Osteoblast (primary cell): ENCODE measurements around the gene CELF5. TPM values are rescaled to one million over a fixed set of nuclear protein-coding genes. Genes with fewer than 3 reads are reported as not detected.

Experiments used
- DNase-seq: peaks from one replicate; pipeline ENCODE4 v3.0.0; 2011; ENCODE audit warnings: low spot score, mixed read lengths; ENCODE audit not compliant: insufficient read length; ENCODE audit errors: missing footprints
- H2AFZ ChIP-seq: 2 replicates; pipeline ENCODE4 v1.6.0; 2011; ENCODE audit warnings: mild to moderate bottlenecking, low read length
- H3K27ac ChIP-seq: 2 replicates; pipeline ENCODE4 v1.5.1; 2011; ENCODE audit warnings: mild to moderate bottlenecking, low read depth, low read length, moderate library complexity
- H3K27me3 ChIP-seq: 2 replicates; pipeline ENCODE4 v1.6.0; 2012; ENCODE audit warnings: mild to moderate bottlenecking, control low read depth, inconsistent platforms, low read length, moderate library complexity; ENCODE audit not compliant: insufficient read depth
- H3K36me3 ChIP-seq: 2 replicates; pipeline ENCODE4 v1.5.1; 2011; ENCODE audit warnings: mild to moderate bottlenecking, low read length, control low read depth, moderate library complexity; ENCODE audit not compliant: insufficient read depth
- H3K4me1 ChIP-seq: 2 replicates; pipeline ENCODE4 v1.5.1; 2011; ENCODE audit warnings: mild to moderate bottlenecking, low read length, control low read depth, moderate library complexity; ENCODE audit not compliant: insufficient read depth
- H3K4me2 ChIP-seq: 2 replicates; pipeline ENCODE4 v1.6.0; 2011; ENCODE audit warnings: mild to moderate bottlenecking, low read length; ENCODE audit not compliant: insufficient read depth
- H3K4me3 ChIP-seq: fragments of 200-600 bp; sonication (generic); 3 replicates; pipeline ENCODE4 v1.5.1; 2012; ENCODE audit warnings: mild to moderate bottlenecking, low read length, inconsistent platforms; ENCODE audit not compliant: insufficient read depth
- H3K79me2 ChIP-seq: 2 replicates; pipeline ENCODE4 v1.6.0; 2012; ENCODE audit warnings: mild to moderate bottlenecking, low read length, control low read depth, inconsistent platforms; ENCODE audit not compliant: insufficient read depth
- H3K9me3 ChIP-seq: 2 replicates; pipeline ENCODE4 v1.5.1; 2011; ENCODE audit warnings: low read depth, low read length, control low read depth
- H4K20me1 ChIP-seq: 2 replicates; pipeline ENCODE4 v1.6.0; 2012; ENCODE audit warnings: mild to moderate bottlenecking, low read length, control low read depth; ENCODE audit not compliant: insufficient read depth
- total RNA-seq: library from RNA; depleted of rRNA; stranded (reverse); fragments of >200 nt; gene quantifications from 2 replicates; pipeline ENCODE4 v1.2.3, GENCODE V29; 2012
- TF ChIP-seq, protein P1 (sequence below): IDR thresholded peaks from 2 replicates; pipeline ENCODE4 v1.5.1; 2011; ENCODE audit warnings: mild to moderate bottlenecking, low read depth, low read length, moderate library complexity; ENCODE audit errors: extremely low read depth

The CELF5 gene
- total RNA-seq, 1 donor: not detected

DNA sequence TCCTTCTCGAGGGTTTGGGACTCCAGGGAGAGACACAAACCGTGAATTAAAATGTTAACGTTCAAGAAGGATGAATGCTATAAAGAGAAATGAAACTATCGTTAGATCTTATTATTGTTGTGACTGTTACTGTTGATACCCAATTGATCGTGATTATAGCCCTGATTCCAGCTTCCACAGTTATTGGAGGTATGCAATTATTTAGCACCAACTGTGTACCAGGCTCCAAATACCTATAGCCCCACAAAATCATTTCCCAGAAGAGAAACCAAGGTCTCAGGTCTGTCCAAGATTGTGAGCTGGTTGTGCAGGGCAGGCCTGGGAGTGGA is 111.9 kb downstream of the CELF5 start:
- Histone ChIP-seq H3K4me3 (peak overlapping the region; percentile 29), H3K4me2 (peak overlapping the region; percentile 50), H2AFZ (peak overlapping the region; percentile 77), H4K20me1 (no peaks in the 10 kb centered on the region), H3K36me3 (no peaks in the 10 kb centered on the region), H3K79me2 (no peaks in the 10 kb centered on the region), H3K4me1 (peaks cover 25% of the 10 kb centered on the region), H3K9me3 (no peaks in the 10 kb centered on the region), H3K27ac (peak overlapping the region; percentile 65), H3K27me3 (no peaks in the 10 kb centered on the region)
- DNase-seq: no peak
- TF ChIP-seq, protein P1, sequence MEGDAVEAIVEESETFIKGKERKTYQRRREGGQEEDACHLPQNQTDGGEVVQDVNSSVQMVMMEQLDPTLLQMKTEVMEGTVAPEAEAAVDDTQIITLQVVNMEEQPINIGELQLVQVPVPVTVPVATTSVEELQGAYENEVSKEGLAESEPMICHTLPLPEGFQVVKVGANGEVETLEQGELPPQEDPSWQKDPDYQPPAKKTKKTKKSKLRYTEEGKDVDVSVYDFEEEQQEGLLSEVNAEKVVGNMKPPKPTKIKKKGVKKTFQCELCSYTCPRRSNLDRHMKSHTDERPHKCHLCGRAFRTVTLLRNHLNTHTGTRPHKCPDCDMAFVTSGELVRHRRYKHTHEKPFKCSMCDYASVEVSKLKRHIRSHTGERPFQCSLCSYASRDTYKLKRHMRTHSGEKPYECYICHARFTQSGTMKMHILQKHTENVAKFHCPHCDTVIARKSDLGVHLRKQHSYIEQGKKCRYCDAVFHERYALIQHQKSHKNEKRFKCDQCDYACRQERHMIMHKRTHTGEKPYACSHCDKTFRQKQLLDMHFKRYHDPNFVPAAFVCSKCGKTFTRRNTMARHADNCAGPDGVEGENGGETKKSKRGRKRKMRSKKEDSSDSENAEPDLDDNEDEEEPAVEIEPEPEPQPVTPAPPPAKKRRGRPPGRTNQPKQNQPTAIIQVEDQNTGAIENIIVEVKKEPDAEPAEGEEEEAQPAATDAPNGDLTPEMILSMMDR: no peak

- TF ChIP-seq, protein P1: no peak
- peaks cover 25% of the 10 kb centered on the region for H3K4me1 ChIP-seq
- peak overlapping the region; percentile 53 for H3K27ac ChIP-seq
- peak overlapping the region; percentile 29 for H3K4me3 ChIP-seq
- H3K9me3 ChIP-seq: no peaks in the 10 kb centered on the region
- H3K79me2 ChIP-seq: no peaks in the 10 kb centered on the region
- peak; percentile 87 for DNase-seq
- no peaks in the 10 kb centered on the region for H3K27me3 ChIP-seq
- no peaks in the 10 kb centered on the region for H4K20me1 ChIP-seq
- no peaks in the 10 kb centered on the region for H3K36me3 ChIP-seq
- H3K4me2 ChIP-seq: peak overlapping the region; percentile 50
- peak overlapping the region; percentile 77 for H2AFZ ChIP-seq
Observed at GRCh38 chr19:3336680-3337523, 112.4 kb downstream of the CELF5 start.

- Histone ChIP-seq H4K20me1 (no peaks in the 10 kb centered on the region), H3K27ac (no peak overlapping the region), H3K4me3 (no peak overlapping the region), H3K27me3 (no peaks in the 10 kb centered on the region), H3K36me3 (no peaks in the 10 kb centered on the region), H3K9me3 (no peaks in the 10 kb centered on the region), H3K79me2 (no peaks in the 10 kb centered on the region), H2AFZ (no peak overlapping the region), H3K4me1 (peaks cover 32% of the 10 kb centered on the region), H3K4me2 (no peak overlapping the region)
- TF ChIP-seq, protein P1: no peak
- DNase-seq: no peak
Observed at GRCh38 chr19:3338541-3339181, 114.2 kb downstream of the CELF5 start.

- DNase-seq: no peak
- Histone ChIP-seq H4K20me1 (no peaks in the 10 kb centered on the region), H3K27me3 (no peaks in the 10 kb centered on the region), H3K4me1 (peaks cover 32% of the 10 kb centered on the region), H3K9me3 (no peaks in the 10 kb centered on the region), H3K79me2 (no peaks in the 10 kb centered on the region), H3K27ac (no peak overlapping the region), H3K4me2 (no peak overlapping the region), H3K4me3 (no peak overlapping the region), H2AFZ (no peak overlapping the region), H3K36me3 (no peaks in the 10 kb centered on the region)
- TF ChIP-seq, protein P1: no peak
Observed at GRCh38 chr19:3340340-3340739, 115.9 kb downstream of the CELF5 start.
